ENCODE data around the gene DNTT.

The DNTT gene

GRCh38 chr10:96365571-96365970, 61.3 kb downstream of the DNTT start:
- no peak overlapping the region for H3K27ac ChIP-seq
- TF ChIP-seq ZFX (IDR thresholded peaks at IDR 0.05) (no peak), CTCF (conservative IDR thresholded peaks at IDR 0.05) (no peak)

- H3K27ac ChIP-seq: no peak overlapping the region
- TF ChIP-seq CTCF (conservative IDR thresholded peaks at IDR 0.05) (no peak), ZFX (IDR thresholded peaks at IDR 0.05) (no peak)
These were observed 62.3 kb downstream of the DNTT start for GRCh38 chr10:96366508-96366907.

GRCh38 chr10:96367470-96367869, 63.2 kb downstream of the DNTT start:
- H3K27ac ChIP-seq: no peak overlapping the region
- TF ChIP-seq ZFX (IDR thresholded peaks at IDR 0.05) (no peak), CTCF (conservative IDR thresholded peaks at IDR 0.05) (no peak)

GRCh38 chr10:96368971-96369370, 64.7 kb downstream of the DNTT start:
- H3K27ac ChIP-seq: no peak overlapping the region
- TF ChIP-seq ZFX (IDR thresholded peaks at IDR 0.05) (no peak), CTCF (conservative IDR thresholded peaks at IDR 0.05) (no peak)

GRCh38 chr10:96369890-96370583, 65.8 kb downstream of the DNTT start:
- TF ChIP-seq ZFX (IDR thresholded peaks at IDR 0.05): no peak
- no peak for TF ChIP-seq CTCF (conservative IDR thresholded peaks at IDR 0.05)
- no peak overlapping the region for H3K27ac ChIP-seq

- TF ChIP-seq ZFX (IDR thresholded peaks at IDR 0.05): no peak
- TF ChIP-seq CTCF (conservative IDR thresholded peaks at IDR 0.05): peak; percentile 95
- H3K27ac ChIP-seq: no peak overlapping the region
These were observed 66.4 kb downstream of the DNTT start for GRCh38 chr10:96370584-96371157.

- no peak overlapping the region for H3K27ac ChIP-seq
- TF ChIP-seq CTCF (conservative IDR thresholded peaks at IDR 0.05) (no peak), ZFX (IDR thresholded peaks at IDR 0.05) (no peak)
These were observed 67.1 kb downstream of the DNTT start for GRCh38 chr10:96371356-96371755.

Data from C4-2B (cell line).